AG20443 (cell line): Measurements from ENCODE around the gene VAV2.

Source experiments
- DNase-seq: peaks from one replicate; pipeline ENCODE4 v3.0.0; 2012; ENCODE audit warnings: low spot score, mixed read lengths

The VAV2 gene

GRCh38 chr9:133890583-133890982 lies 101.5 kb downstream of the VAV2 start:
- DNase-seq, result no peak

GRCh38 chr9:133889584-133890301 lies 102.4 kb downstream of the VAV2 start:
- peak; percentile 34 for DNase-seq

GRCh38 chr9:133888809-133889491 lies 103.2 kb downstream of the VAV2 start:
- no peak for DNase-seq

GRCh38 chr9:133888048-133888808 lies 103.9 kb downstream of the VAV2 start:
- DNase-seq, result no peak

- DNase-seq, result no peak
Measured at GRCh38 chr9:133887540-133888047, 104.5 kb downstream of the VAV2 start.

GRCh38 chr9:133886563-133887501 lies 105.3 kb downstream of the VAV2 start:
- DNase-seq, result no peak

GRCh38 chr9:133884907-133885744 lies 107.0 kb downstream of the VAV2 start:
- DNase-seq, result no peak

- no peak for DNase-seq
Measured at GRCh38 chr9:133882849-133883755, 109.0 kb downstream of the VAV2 start.

GRCh38 chr9:133881671-133882381 lies 110.3 kb downstream of the VAV2 start:
- no peak for DNase-seq

- DNase-seq, result no peak
Measured at GRCh38 chr9:133880851-133881661, 111.1 kb downstream of the VAV2 start.

- no peak for DNase-seq
Measured at GRCh38 chr9:133880136-133880535, 112.0 kb downstream of the VAV2 start.

GRCh38 chr9:133879615-133880014 lies 112.5 kb downstream of the VAV2 start:
- no peak for DNase-seq

- DNase-seq, result no peak
Measured at GRCh38 chr9:133878402-133878801, 113.7 kb downstream of the VAV2 start.

- no peak for DNase-seq
Measured at GRCh38 chr9:133877967-133878366, 114.2 kb downstream of the VAV2 start.

- DNase-seq, result no peak
Measured at GRCh38 chr9:133877327-133877726, 114.8 kb downstream of the VAV2 start.

- DNase-seq, result no peak
Measured at GRCh38 chr9:133876836-133877235, 115.3 kb downstream of the VAV2 start.

GRCh38 chr9:133876144-133876543 lies 116.0 kb downstream of the VAV2 start:
- DNase-seq, result no peak

- no peak for DNase-seq
Measured at GRCh38 chr9:133875131-133875530, 117.0 kb downstream of the VAV2 start.
